GM19043 (cell line): Measurements from ENCODE around the gene IGDCC3.

Experiments used
- ATAC-seq: cut with Tn5 transposase; IDR thresholded peaks from one replicate; pipeline ENCODE4 v1.9.1; 2021; ENCODE audit warnings: low read depth; ENCODE audit not compliant: unreplicated experiment

Gene IGDCC3

GRCh38 chr15:65344914-65345275 is 32.9 kb downstream of the IGDCC3 start:
- ATAC-seq = no peak

- no peak for ATAC-seq
These were observed 33.4 kb downstream of the IGDCC3 start for GRCh38 chr15:65344214-65344913.

- ATAC-seq = no peak
These were observed 34.3 kb downstream of the IGDCC3 start for GRCh38 chr15:65343374-65343981.

GRCh38 chr15:65342493-65342892 is 35.3 kb downstream of the IGDCC3 start:
- ATAC-seq = no peak

GRCh38 chr15:65339920-65340319 is 37.9 kb downstream of the IGDCC3 start:
- no peak for ATAC-seq

GRCh38 chr15:65339416-65339815 is 38.4 kb downstream of the IGDCC3 start:
- ATAC-seq = no peak

GRCh38 chr15:65338823-65339222 is 39.0 kb downstream of the IGDCC3 start:
- ATAC-seq = no peak

GRCh38 chr15:65338366-65338765 is 39.4 kb downstream of the IGDCC3 start:
- no peak for ATAC-seq

GRCh38 chr15:65337436-65338070 is 40.2 kb downstream of the IGDCC3 start:
- no peak for ATAC-seq

- no peak for ATAC-seq
These were observed 41.0 kb downstream of the IGDCC3 start for GRCh38 chr15:65336493-65337435.

GRCh38 chr15:65335278-65336055 is 42.3 kb downstream of the IGDCC3 start:
- no peak for ATAC-seq

- ATAC-seq = no peak
These were observed 43.1 kb downstream of the IGDCC3 start for GRCh38 chr15:65334586-65335231.

GRCh38 chr15:65333856-65334255 is 43.9 kb downstream of the IGDCC3 start:
- no peak for ATAC-seq

- no peak for ATAC-seq
These were observed 44.5 kb downstream of the IGDCC3 start for GRCh38 chr15:65333148-65333820.

GRCh38 chr15:65332391-65333147 is 45.2 kb downstream of the IGDCC3 start:
- no peak for ATAC-seq

- ATAC-seq = no peak
These were observed 46.0 kb downstream of the IGDCC3 start for GRCh38 chr15:65331811-65332210.

- ATAC-seq = no peak
These were observed 46.7 kb downstream of the IGDCC3 start for GRCh38 chr15:65330934-65331645.
